ENCODE results near the gene FA2H. TPM values are rescaled to one million over a fixed set of nuclear protein-coding genes. Genes with fewer than 3 reads are reported as not detected.
"Not testable (repeated sequence)": the region's sequence is repeated elsewhere in the genome, so short reads cannot be mapped to it uniquely, and the experiment has no call there.

FA2H gene
- total RNA-seq, 1 experiment from 2014 or later: 1.1 TPM

DNA sequence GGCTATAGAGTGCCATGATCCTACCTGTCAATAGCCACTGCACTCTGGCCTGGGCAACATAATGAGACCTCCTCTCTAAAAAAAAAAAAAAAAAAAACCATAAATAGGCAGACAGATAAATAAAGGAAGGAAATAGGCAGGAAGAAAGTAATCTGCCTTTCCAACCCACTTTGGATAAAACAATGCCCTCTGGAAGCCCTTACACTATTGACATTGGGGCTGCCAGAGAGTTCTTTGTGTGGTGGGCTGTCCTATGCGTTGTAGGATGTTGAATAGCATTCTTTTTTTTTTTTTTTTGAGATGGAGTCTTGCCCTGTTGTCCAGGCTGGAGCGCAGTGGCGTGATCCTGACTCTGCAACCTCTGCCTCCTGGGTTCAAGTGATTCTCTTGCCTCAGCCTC, 100.7 kb downstream of the FA2H start:
- no peak overlapping the region for H3K4me3 ChIP-seq (ENCODE audit: insufficient read depth, low read depth, low read length)
- no peaks in the 10 kb centered on the region for H3K27me3 ChIP-seq (ENCODE audit: control insufficient read depth, insufficient read depth, low read length)
- DNase-seq: no peak
- no peaks in the 10 kb centered on the region for H3K36me3 ChIP-seq (replicated peaks; ENCODE audit: control insufficient read depth, insufficient read depth, low read length)

DNA sequence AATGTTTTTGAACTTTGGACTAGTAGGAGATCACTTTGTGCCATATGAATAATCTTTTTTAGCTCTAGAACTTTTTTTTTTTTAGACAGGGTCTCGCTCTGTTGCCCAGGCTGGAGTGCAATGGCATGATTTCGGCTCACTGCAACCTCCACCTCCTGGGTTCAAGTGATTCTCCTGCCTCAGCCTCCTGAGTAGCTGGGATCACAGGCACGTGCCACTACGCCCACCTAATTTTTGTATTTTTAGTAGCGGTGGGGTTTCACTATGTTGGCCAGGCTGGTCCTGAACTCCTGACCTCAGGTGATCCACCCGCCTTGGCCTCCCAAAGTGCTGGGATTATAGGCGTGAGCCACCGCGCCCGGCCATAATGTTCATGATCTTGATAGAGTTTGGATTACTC, 105.7 kb downstream of the FA2H start:
- DNase-seq; H3K4me3 ChIP-seq (ENCODE audit: insufficient read depth, low read depth, low read length); H3K36me3 ChIP-seq (replicated peaks; ENCODE audit: control insufficient read depth, insufficient read depth, low read length); H3K27me3 ChIP-seq (ENCODE audit: control insufficient read depth, insufficient read depth, low read length): not testable (repeated sequence)

- peak; percentile 74 for DNase-seq
- Histone ChIP-seq H3K27me3 (ENCODE audit: control insufficient read depth, insufficient read depth, low read length) (no peaks in the 10 kb centered on the region), H3K4me3 (ENCODE audit: insufficient read depth, low read depth, low read length) (peak overlapping the region; percentile 54), H3K36me3 (replicated peaks; ENCODE audit: control insufficient read depth, insufficient read depth, low read length) (peaks cover 21% of the 10 kb centered on the region)
These were observed 107.3 kb downstream of the FA2H start for GRCh38 chr16:74667255-74667700.

DNA sequence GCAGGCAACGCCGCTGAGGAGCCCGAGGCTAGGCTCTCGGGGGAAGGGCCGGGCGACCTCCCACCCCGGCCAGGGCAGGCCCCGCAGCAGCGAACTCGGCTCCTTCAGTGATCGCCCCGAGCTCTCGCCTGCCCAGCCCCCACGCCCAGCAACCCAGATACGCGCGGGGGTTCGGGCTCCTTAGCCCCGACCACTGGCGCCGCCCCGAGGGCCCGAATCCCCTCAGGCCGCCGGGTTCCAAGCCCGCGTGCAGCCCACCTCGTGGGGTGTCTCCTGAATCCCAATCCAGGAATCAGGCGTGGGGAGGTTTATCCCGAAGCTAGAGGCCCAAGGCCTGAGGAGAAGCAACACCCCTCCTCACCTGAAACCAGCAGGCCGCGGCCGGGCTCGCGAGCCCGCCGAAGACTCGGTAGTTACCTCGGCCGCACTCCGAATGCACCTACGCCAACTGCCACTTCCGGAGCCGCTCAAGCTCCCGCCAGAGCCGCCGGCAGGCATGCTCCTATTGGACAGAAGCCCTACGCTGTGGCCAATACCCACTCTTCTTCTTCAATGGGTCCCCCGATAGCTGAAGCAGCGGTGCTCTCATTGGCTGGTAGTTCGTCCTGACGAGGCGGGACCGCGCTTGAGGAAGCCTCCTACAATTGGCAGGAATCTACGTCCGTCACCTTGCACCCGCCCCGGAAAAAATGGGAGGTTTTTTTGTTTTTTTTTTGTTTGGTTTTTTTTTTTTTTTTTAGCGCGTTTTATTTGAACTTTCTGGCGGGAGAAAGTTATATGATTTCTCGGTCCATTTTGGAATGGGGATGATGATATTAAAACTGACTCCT, 108.0 kb downstream of the FA2H start, which contains the start of gene RFWD3:
Gene RFWD3 (minus strand): TSS at position 453 of the 830 bp plus-strand sequence. CDS start 5,428 bp downstream, outside the sequence.
- H3K36me3 ChIP-seq (replicated peaks; ENCODE audit: control insufficient read depth, insufficient read depth, low read length): peaks cover 24% of the 10 kb centered on the region
- peak within 1 kb of the TSS; percentile 90 for H3K4me3 ChIP-seq (ENCODE audit: insufficient read depth, low read depth, low read length)
- H3K27me3 ChIP-seq (ENCODE audit: control insufficient read depth, insufficient read depth, low read length): no peaks in the 10 kb centered on the region
- peak; percentile 99 for DNase-seq

DNA sequence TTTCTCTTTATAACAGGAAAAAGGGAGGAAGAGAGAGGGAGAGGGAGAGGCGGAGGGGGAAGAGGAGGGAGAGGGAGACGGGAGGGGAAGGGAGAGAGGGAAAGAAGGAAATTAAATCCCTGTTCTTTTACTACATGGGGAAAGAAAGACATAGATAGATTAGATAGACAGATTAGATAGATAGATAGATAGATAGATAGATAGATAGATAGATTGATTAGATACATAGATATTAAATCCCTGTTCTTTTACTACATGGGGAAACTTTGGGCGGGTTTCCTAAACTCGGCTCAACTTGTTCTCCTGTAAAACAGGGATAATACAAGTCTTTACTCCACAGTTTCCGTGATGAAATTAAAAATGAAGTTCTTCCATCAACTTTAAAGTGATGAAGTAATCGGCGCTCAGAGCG, 108.6 kb downstream of the FA2H start:
- Histone ChIP-seq H3K36me3 (replicated peaks; ENCODE audit: control insufficient read depth, insufficient read depth, low read length) (peaks cover 27% of the 10 kb centered on the region), H3K4me3 (ENCODE audit: insufficient read depth, low read depth, low read length) (peak overlapping the region; percentile 90), H3K27me3 (ENCODE audit: control insufficient read depth, insufficient read depth, low read length) (no peaks in the 10 kb centered on the region)
- no peak for DNase-seq

Other genes with a start within 250 kb of the FA2H start
- 61.4 and 84.8 TPM in 2 replicates for gene GLG1, start 167.7 kb downstream of the FA2H start, total RNA-seq (2014; rRNA removed; shearing (Covaris generic))
- 75.9 and 76.3 TPM in 2 replicates for gene RFWD3, start 107.9 kb downstream of the FA2H start, total RNA-seq (2014; rRNA removed; shearing (Covaris generic))
- 0.59 and 1.3 TPM in 2 replicates for gene MLKL, start 74.0 kb downstream of the FA2H start, total RNA-seq (2014; rRNA removed; shearing (Covaris generic))
- 25.7 and 32.0 TPM in 2 replicates for gene WDR59, start 210.3 kb upstream of the FA2H start, total RNA-seq (2014; rRNA removed; shearing (Covaris generic))
- 37.3 and 44.7 TPM in 2 replicates for gene ZNRF1, start 224.2 kb upstream of the FA2H start, total RNA-seq (2014; rRNA removed; shearing (Covaris generic))